Measurements from ENCODE around the gene UST. TPM values are rescaled to one million over a fixed set of nuclear protein-coding genes. Genes with fewer than 3 reads are reported as not detected.

UST gene
- total and polyA plus RNA-seq, 4 donors = 0.24 to 2.7 (median 0.87) TPM

DNA sequence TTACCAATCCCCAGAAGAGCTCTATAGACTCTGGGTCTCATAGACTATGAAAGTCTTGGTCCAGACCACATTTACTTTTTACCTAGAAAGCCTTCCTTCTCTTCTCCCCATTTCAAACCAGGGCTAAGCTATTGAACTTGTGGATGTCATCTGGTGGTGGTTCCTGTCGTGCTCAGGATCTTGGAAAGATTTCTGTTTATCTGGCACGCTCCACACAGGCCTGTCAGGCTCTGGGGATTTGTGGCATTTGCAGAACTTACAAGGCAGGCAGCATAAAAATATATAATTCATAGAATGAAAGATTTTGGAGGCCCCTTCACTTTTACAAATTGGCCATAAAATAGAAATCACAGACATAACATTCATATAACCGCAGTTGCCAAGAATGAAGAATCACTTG, 188.1 kb downstream of the UST start:
- H3K36me3 ChIP-seq (ENCODE audit: control insufficient read depth in 4 of 4, insufficient read depth in 3 of 4, low read depth in 1 of 4, low read length in 3 of 4) = no peaks in the 10 kb centered on the region
- H3K27me3 ChIP-seq (ENCODE audit: control insufficient read depth in 4 of 4, insufficient read depth in 4 of 4, low read length in 3 of 4) = peaks cover 0 to 2% (median 0%) of the 10 kb centered on the region in 4 donors
- H3K27ac ChIP-seq (ENCODE audit: low read depth in 1 of 2, low read length in 2 of 2) = no peak overlapping the region
- no peaks in the 10 kb centered on the region for H3K4me1 ChIP-seq (ENCODE audit: control insufficient read depth in 4 of 4, insufficient read depth in 4 of 4, low read length in 3 of 4)
- no peak for TF ChIP-seq SP1 (IDR thresholded peaks at IDR 0.05)
- peaks cover 0 to 2% (median 0%) of the 10 kb centered on the region in 4 donors for H3K9me3 ChIP-seq (ENCODE audit: control insufficient read depth in 4 of 4, low read length in 3 of 4)
- H3K4me3 ChIP-seq (ENCODE audit: low read depth in 1 of 3, low read length in 3 of 3) = no peak overlapping the region
- WGBS = 85% methylated on average over 3 of the region's 3 CpGs
- no peak for DNase-seq (ENCODE audit: low spot score)
- H3K9ac ChIP-seq (ENCODE audit: low read depth in 1 of 2, low read length in 2 of 2) = no peak overlapping the region

DNA sequence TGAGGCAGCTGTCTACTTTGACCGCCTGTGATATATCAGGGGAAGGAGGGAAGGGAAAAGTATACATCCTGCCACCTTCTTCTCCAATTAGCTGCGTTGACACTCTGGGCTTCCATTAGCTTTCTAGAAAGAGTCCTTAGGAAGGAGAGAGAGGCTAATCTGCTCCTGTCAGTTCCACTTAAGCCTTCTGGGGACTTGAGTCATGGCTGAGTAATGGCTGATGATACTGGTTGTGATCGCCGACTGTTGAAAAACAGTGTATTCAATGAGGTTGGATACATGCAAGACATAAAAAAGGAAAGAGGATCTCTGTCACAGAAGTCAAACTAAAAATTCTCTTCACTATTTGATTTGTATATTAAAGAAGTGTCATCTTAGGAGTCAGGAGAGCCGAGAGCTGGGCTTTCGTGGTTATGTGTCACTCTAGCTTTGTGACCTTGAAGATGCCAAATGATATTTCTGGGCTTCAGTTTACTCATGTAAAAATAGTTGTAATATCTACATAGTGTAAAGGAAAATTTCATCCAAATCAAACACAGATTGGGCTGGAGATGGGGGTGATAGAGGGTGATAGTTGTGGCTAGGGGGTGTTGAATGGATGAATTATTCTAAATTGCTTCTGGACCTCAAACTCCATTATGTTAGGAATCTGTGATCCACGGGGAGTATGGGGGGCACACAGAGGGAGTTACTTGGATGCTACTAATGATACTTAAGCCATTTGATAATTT, 189.0 kb downstream of the UST start:
- Histone ChIP-seq H3K4me3 (ENCODE audit: low read depth in 1 of 3, low read length in 3 of 3) (no peak overlapping the region), H3K27me3 (ENCODE audit: control insufficient read depth in 4 of 4, insufficient read depth in 4 of 4, low read length in 3 of 4) (peaks cover 0 to 2% (median 0%) of the 10 kb centered on the region in 4 donors), H3K36me3 (ENCODE audit: control insufficient read depth in 4 of 4, insufficient read depth in 3 of 4, low read depth in 1 of 4, low read length in 3 of 4) (no peaks in the 10 kb centered on the region), H3K27ac (ENCODE audit: low read depth in 1 of 2, low read length in 2 of 2) (no peak overlapping the region), H3K4me1 (ENCODE audit: control insufficient read depth in 4 of 4, insufficient read depth in 4 of 4, low read length in 3 of 4) (no peaks in the 10 kb centered on the region), H3K9ac (ENCODE audit: low read depth in 1 of 2, low read length in 2 of 2) (no peak overlapping the region), H3K9me3 (ENCODE audit: control insufficient read depth in 4 of 4, low read length in 3 of 4) (no peaks in the 10 kb centered on the region)
- TF ChIP-seq, protein P1, sequence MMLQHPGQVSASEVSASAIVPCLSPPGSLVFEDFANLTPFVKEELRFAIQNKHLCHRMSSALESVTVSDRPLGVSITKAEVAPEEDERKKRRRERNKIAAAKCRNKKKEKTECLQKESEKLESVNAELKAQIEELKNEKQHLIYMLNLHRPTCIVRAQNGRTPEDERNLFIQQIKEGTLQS (IDR thresholded peaks at IDR 0.05) = no peak
- TF ChIP-seq JUND (IDR thresholded peaks at IDR 0.05) (no peak), EGR1 (IDR thresholded peaks at IDR 0.05; ENCODE audit: low read depth in 2 of 2) (no peak), FOXA2 (IDR thresholded peaks at IDR 0.05) (no peak), GABPA (IDR thresholded peaks at IDR 0.05 in 1 of 2, conservative IDR thresholded peaks at IDR 0.05 in 1 of 2) (no peak), YY1 (IDR thresholded peaks at IDR 0.05) (no peak), RXRA (IDR thresholded peaks at IDR 0.05) (no peak), RAD21 (IDR thresholded peaks at IDR 0.05) (no peak), FOXA1 (IDR thresholded peaks at IDR 0.05) (no peak), NR2F2 (IDR thresholded peaks at IDR 0.05) (no peak), HNF4G (IDR thresholded peaks at IDR 0.05) (no peak), HNF4A (conservative IDR thresholded peaks at IDR 0.05) (no peak), SP1 (IDR thresholded peaks at IDR 0.05) (no peak), TAF1 (conservative IDR thresholded peaks at IDR 0.05) (no peak)
- TF ChIP-seq, protein P2, sequence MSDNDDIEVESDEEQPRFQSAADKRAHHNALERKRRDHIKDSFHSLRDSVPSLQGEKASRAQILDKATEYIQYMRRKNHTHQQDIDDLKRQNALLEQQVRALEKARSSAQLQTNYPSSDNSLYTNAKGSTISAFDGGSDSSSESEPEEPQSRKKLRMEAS (IDR thresholded peaks at IDR 0.05) = no peak
- TF ChIP-seq, protein P3, sequence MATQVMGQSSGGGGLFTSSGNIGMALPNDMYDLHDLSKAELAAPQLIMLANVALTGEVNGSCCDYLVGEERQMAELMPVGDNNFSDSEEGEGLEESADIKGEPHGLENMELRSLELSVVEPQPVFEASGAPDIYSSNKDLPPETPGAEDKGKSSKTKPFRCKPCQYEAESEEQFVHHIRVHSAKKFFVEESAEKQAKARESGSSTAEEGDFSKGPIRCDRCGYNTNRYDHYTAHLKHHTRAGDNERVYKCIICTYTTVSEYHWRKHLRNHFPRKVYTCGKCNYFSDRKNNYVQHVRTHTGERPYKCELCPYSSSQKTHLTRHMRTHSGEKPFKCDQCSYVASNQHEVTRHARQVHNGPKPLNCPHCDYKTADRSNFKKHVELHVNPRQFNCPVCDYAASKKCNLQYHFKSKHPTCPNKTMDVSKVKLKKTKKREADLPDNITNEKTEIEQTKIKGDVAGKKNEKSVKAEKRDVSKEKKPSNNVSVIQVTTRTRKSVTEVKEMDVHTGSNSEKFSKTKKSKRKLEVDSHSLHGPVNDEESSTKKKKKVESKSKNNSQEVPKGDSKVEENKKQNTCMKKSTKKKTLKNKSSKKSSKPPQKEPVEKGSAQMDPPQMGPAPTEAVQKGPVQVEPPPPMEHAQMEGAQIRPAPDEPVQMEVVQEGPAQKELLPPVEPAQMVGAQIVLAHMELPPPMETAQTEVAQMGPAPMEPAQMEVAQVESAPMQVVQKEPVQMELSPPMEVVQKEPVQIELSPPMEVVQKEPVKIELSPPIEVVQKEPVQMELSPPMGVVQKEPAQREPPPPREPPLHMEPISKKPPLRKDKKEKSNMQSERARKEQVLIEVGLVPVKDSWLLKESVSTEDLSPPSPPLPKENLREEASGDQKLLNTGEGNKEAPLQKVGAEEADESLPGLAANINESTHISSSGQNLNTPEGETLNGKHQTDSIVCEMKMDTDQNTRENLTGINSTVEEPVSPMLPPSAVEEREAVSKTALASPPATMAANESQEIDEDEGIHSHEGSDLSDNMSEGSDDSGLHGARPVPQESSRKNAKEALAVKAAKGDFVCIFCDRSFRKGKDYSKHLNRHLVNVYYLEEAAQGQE (IDR thresholded peaks at IDR 0.05) = no peak
- TF ChIP-seq, protein P4, sequence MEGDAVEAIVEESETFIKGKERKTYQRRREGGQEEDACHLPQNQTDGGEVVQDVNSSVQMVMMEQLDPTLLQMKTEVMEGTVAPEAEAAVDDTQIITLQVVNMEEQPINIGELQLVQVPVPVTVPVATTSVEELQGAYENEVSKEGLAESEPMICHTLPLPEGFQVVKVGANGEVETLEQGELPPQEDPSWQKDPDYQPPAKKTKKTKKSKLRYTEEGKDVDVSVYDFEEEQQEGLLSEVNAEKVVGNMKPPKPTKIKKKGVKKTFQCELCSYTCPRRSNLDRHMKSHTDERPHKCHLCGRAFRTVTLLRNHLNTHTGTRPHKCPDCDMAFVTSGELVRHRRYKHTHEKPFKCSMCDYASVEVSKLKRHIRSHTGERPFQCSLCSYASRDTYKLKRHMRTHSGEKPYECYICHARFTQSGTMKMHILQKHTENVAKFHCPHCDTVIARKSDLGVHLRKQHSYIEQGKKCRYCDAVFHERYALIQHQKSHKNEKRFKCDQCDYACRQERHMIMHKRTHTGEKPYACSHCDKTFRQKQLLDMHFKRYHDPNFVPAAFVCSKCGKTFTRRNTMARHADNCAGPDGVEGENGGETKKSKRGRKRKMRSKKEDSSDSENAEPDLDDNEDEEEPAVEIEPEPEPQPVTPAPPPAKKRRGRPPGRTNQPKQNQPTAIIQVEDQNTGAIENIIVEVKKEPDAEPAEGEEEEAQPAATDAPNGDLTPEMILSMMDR (IDR thresholded peaks at IDR 0.05; ENCODE audit: low read depth, low read length, missing input control) = no peak
- TF ChIP-seq, protein P5, sequence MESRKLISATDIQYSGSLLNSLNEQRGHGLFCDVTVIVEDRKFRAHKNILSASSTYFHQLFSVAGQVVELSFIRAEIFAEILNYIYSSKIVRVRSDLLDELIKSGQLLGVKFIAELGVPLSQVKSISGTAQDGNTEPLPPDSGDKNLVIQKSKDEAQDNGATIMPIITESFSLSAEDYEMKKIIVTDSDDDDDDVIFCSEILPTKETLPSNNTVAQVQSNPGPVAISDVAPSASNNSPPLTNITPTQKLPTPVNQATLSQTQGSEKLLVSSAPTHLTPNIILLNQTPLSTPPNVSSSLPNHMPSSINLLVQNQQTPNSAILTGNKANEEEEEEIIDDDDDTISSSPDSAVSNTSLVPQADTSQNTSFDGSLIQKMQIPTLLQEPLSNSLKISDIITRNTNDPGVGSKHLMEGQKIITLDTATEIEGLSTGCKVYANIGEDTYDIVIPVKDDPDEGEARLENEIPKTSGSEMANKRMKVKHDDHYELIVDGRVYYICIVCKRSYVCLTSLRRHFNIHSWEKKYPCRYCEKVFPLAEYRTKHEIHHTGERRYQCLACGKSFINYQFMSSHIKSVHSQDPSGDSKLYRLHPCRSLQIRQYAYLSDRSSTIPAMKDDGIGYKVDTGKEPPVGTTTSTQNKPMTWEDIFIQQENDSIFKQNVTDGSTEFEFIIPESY (IDR thresholded peaks at IDR 0.05) = no peak
- WGBS = 87% methylated on average over 7 of the region's 7 CpGs
- DNase-seq (ENCODE audit: low spot score) = no peak
